ENCODE data around the gene THSD1.

Gene THSD1, protein sequence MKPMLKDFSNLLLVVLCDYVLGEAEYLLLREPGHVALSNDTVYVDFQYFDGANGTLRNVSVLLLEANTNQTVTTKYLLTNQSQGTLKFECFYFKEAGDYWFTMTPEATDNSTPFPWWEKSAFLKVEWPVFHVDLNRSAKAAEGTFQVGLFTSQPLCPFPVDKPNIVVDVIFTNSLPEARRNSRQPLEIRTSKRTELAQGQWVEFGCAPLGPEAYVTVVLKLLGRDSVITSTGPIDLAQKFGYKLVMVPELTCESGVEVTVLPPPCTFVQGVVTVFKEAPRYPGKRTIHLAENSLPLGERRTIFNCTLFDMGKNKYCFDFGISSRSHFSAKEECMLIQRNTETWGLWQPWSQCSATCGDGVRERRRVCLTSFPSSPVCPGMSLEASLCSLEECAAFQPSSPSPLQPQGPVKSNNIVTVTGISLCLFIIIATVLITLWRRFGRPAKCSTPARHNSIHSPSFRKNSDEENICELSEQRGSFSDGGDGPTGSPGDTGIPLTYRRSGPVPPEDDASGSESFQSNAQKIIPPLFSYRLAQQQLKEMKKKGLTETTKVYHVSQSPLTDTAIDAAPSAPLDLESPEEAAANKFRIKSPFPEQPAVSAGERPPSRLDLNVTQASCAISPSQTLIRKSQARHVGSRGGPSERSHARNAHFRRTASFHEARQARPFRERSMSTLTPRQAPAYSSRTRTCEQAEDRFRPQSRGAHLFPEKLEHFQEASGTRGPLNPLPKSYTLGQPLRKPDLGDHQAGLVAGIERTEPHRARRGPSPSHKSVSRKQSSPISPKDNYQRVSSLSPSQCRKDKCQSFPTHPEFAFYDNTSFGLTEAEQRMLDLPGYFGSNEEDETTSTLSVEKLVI

DNA sequence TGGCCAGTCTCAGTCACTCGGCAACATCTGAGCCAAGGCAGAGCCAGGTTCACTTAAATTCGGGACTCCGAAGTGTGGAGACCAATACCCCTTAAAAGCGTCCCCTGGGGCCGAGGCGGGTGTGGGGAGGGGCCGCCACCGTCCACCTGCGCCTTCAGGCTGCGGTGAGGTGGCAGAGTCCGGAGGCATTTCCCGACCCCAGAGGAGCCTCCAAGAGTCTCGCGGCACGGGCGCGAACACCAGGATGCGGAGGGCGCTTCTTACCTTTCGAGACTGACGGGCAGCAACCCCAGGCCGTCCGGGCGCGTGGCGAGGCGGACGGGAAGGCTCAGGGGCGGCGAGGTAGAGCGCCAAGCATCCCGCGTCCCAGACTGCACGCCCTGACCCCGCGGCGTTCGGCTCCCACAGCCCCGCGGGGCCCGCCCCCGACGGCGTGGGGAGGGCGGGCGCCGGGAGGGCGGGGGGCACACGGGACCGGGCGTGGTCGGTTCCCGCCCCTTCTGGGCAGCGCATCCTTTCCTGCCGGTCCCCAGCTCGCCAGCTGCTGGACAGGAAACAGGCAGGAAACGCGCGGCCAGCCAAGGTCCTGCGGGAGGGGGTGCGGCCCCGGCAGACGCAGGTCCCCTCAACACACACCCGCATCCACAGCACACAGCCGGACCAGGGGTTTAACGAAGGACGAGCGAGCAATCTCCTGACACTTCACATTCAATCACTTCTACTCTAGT, at the start of gene THSD1:
THSD1 (minus strand) TSS at position 406 of the 728 bp plus-strand sequence. CDS start 3,572 bp downstream, outside the sequence.
- DNase-seq: peak in 25 of 58 donors; percentile 4 to 57 (median 18)

DNA sequence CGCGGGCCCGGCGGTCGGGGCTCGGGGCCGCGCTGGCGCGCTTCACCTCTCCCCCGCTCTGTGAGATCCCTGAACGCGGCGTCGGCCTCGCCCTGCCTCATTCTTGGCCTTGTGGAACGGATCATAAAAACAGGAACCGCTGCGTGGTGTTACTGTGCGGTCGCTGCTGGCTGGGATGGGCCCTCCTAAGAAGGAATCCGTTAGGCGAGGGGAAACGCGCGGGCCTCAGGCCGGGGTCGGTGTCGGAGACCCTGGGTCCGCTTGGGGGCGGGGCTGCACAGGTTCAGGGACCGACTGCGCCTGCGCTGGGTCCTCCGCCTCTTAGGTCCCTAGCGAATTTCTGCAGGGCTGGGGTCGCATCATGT, 49.7 kb upstream of the THSD1 start:
- peak in 52 of 58 donors; percentile 13 to 79 (median 58) for DNase-seq

DNA sequence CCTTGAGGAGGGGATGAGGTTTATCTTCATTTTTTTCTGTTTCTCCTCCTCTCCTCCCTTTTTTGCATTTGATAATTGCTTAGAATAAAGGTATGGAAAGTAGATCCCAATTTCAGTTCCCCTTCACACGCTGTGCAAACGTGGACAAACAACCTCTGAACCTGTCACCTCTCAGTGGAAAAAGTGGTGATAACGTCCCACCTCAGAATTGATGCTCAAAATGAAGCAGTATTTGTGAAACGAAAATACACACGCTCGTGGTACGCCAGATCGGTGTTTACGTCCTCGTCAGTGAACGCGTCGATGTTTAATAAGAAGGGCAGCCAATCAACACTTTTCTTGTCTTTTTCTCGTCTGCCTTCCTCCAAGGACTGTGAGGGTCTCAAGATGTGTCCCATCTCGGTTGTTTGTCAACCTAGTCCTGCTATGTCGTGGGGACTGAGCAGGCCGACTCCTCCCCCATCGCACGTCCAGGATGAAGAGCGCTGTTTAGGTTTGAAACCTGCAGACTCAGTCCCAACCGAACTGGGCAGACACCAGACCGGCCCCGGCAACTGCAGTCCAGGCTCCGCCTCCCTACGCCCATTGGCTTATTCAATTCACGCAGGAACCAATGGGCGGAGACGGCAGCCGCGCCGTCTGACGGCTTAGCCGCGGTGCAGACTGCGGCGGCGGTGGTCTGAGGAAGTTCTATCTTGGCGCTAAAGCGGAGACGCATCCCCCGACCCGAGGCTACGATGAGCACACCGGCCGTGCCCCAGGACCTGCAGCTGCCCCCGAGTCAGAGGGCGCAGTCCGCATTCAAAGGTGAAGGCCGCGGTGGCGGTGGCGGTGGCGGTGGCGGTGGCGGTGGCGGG, 49.1 kb upstream of the THSD1 start, which contains the start of gene CKAP2:
CKAP2 (plus strand) TSS at position 659 of the 857 bp plus-strand sequence; CDS start at position 738, 79 bp downstream.
- DNase-seq: peak; percentile 47 to 95 (median 86)

DNA sequence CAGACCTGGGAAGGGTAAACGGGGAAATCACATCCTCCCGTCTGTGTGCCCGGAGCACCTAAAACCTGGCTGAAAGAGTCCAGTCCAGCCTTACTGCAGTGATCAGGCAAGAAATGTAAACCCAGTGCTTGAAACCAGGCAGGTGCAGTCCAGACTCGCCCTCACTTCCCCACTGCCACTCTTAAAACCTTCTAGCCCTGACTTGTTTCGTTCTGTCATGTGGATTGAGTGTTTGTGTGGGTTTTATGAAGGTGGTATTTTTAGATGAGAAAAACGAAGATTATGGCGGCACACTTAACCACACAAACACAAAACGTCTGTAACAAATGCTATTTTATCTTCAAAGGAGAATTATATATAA, 48.5 kb upstream of the THSD1 start:
- DNase-seq: peak in 6 of 58 donors; percentile 0 to 18 (median 12)

DNA sequence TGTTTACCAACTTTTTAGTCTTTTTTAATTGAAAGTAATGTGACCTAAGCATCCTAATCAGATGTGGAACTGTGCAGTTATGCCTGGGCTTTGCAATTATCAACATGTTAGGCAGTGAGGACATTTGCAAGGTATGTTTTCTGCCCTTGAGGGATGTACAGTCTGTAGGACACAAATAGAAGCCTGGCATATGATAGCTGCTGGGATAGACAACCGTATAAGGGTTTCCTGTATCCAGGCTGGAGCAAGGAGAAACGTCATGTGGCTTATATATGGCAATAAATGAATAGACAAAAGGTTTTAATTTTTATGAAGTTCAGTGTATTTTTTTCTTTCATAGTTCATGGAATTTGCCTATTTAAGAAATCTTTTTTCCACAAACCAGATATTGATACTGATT, 46.5 kb upstream of the THSD1 start:
- no peak for DNase-seq

DNA sequence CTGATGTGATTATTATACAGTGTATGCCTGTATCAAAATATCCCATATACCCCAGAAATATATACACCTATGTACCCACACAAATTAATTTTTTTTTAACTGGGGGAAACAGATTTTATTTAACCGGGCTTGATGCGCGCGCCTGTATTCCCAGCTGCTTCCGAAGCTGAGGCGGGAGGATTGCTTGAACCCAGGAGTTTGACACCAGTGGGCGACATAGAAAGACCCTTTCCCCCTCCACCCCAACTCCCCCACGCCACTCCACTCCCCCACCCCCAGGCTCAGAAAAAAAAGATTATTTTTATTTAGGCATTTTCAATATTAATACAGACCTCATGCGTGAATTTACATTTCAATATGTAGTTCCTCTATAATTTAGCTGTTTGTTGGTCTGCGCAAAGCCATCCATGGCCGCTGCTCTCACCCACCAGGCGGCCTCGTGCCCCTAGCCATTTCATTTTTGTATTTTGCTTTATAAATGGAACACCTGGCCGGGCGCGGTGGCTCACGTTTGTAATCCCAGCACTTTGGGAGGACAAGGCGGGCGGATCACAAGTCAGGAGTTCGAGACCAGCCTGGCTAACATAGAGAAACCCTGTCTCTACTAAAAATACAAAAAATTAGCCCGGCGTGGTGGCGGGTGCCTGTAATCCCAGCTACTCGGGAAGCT, 45.3 kb upstream of the THSD1 start:
- DNase-seq: no peak

DNA sequence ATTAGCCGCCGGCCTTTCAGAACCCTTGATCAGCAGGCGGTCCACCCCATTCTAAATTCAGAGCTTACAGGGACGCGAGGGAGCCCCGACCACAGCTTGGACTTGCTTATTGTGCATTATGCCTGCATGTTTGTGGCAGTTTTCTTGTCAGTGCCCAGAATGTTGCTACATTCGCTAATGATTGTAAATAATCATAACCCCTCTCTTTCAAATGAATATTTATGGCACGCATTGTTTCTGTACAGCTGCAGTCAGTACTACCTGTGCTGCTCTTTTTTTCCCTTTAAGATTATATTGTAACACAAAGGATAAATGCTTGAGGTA, 44.8 kb upstream of the THSD1 start:
- no peak for DNase-seq

DNA sequence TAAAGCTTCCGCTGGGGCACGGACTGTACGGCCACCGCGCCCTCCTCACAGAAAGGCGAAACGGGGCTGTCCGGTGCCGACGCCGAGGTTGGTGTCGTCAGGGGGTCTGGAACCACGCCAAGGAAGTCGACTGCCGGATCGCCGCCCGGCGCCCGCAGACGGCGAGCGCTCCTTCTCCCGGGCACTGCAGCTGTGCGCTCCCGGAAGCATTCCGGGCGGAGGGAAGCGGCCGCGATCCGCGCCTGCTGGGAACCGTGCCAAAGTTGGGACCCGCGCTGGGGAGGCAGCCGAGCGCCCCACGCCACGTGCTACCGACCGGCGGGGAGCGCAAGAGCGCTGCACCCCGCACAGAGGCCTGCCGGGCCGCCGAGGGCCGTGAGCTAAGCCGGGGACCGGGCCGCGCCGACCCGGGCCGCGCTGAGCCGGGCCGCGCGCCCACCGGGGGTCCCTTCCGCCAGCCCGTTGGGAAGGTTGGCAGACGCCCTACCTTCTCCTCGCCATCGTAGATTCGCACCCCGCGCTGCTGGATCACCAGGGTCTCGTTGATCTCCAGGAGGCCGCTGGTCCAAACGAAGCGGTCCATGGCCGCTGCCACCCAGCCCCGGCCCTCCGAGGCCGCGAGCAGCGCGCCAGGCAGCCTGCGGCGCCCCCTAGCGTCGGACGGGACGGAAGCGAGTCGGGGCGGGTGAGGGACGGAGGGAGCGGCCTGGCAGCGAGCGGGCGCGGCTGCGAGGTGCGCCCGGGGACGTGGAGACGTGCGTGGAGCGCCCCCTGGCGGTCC, 44.2 kb upstream of the THSD1 start, which contains the start of gene VPS36:
VPS36 (minus strand) TSS at position 623 of the 781 bp plus-strand sequence; CDS start at position 583, 40 bp downstream.
- peak; percentile 27 to 98 (median 90) for DNase-seq

DNA sequence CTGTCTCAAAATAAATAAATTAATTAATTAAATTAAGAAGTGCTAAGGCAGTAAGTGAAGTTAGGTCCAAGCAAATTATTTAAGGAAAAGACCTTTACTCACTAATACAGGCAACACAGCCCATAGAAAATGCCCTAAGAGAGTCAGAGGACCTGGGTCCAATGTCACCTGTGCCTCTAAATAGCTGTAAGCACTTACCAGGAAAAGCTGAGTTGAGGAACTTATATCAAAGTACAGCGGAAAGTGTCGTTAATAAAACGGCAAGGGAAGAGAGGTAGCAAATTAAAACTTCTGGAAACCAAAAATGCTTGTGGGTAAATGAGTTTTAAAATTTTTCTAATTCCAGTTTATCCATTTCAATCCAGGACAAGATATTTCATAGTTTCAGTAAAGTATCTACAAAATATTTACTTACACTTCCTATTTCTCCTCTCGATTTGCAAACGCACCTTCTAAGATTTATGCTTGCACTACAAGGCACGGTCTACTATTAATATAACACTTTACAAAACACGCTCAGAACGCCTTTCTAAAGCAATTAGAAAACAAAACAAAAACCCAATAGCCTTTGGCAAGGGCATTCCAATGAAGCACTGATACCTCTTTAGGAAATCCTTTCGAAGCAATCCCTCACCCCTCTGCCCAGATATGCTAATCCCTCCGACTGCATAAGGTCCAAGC, 43.5 kb upstream of the THSD1 start:
- DNase-seq: no peak

DNA sequence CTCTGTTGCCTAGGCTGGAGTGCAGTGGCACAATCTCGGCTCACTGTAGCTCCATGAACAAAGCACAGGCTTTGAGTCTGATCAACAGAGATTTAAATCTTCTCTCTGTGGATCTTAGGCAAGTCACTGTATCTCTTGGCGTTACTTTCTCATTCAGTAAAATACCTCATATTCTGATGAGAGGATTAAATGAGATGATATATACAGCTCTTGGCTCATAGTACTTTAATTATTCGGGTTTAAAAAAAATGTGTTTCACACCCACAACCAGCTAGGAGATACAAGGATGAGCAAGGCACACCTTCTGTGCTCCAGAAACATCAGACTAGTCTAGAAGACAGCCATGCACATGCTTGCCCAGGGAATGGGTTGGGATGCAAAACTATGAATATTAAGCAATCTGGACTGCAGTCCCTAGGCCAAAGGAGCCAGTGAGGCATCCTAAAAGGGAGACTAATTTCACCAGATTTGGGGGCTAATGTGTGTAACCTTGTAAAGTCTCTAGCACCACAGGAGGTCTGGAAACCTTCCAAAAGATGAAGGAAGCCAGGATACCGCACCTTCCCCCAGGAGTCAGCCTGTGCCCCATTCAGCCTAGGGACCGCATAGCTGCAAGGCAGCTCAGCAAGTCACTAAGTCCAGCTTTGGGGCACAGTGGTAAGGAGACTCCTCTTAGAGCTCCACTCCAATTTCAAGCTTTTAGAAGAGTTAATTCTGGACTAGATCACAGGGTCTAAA, 42.0 kb upstream of the THSD1 start:
- no peak for DNase-seq

DNA sequence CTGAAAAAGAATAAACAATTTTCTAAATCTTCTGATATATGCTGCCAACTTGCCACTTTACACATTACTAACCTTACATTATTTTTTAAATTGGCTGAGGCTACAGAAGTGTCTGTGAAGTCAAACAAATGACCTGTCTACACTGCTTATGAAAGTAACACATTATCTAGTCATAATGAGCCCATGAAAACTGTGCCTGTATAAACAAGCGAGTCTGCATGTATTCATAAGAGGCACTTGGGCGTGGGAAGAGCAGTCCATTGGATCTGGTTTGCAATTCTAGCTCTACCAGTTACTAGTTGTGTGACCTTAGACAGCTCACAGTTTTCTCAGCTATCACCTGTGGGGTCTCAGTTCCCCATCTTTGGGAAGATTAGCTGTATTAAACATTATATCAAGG, 41.4 kb upstream of the THSD1 start:
- no peak for DNase-seq

DNA sequence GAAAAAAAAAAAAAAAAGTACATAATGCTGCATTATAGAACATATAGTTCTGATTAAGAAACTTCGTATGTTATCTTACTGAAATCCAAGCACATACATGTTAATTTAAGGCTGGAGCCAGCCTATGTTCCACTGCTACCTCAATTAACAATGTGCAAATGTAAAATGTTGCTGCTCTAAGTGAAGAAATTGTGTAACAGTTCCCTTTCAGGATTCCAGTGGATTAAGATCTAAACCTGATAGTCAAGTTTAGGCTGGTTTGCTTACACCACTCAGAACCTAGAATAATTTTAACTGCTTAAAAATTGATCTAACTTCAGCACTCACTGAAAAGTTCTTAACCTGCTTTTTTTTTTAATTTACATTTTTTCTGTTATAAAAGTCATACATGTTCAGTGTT, 40.3 kb upstream of the THSD1 start:
- DNase-seq: no peak

DNA sequence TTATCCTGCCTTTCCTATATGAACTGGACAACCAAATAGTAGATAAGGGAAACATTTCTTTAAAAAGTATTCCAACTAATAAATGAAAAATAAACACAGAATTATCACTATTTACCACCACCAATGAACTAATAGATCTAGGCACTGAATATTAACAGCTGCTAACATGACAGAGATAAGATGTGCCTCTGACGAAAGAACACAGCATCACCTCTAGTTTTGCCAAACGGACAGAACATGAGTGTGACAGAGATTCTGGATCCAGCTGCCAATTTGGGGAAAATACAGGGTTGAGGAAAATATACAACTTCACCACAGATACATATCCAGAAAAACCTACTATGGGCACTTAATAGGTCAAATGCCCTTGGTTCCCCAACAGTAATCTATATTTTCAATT, 26.5 kb upstream of the THSD1 start:
- DNase-seq: no peak

DNA sequence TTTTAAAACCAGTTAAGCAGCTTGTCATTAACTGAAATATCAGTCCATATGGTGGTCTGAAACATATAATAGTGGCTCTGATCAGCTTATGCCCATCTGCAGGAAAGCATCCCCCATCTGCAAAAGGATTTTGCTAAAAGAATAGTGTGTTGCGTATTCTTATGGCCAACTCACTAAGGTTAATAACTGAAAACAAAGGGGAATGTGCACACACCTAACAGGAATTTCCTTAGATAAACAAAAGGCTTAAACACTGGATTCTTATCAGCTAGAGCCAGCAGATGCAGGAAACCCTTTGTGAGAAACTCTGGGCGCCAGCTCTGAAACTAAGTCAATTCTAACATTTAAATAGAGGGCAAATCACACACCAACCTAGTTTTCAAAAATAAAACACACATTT, 22.3 kb upstream of the THSD1 start:
- DNase-seq: no peak

DNA sequence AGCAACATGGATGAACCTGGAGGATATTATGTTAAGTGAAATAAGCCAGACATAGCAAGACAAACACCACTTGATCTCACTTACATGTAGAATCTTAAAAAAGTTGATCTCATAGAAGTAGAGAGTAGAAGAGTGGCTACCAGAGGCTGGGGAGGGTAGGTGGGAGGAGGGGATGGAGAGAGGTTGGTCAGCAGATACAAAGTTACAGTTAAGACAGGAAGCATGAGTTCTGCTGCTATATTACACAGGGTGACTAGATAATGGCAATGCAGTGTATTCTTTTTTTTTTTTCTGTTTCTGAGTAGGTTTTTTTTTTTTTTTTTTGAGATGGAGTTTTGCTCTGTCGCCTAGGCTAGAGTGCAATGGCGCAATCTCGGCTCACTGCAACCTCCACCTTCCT, 15.2 kb upstream of the THSD1 start:
- no peak for DNase-seq

DNA sequence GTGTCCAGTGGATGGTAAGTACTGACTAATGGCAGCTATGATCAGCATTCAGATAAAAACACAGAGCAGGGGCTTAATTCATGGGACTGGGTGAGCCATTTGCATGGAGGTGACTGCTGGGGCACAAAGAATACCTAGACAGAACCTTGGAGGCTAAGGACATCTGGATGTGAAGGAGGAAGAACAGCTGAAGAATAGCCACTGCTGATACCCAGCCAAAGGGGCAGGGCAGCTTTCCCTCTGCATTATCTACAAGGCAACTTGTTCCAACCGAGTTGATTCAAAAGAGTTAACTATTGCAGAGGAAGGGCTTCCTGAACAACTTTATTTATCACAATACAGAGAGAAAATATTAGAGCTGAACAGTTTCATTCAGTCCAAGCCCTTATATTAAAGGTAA, 13.1 kb upstream of the THSD1 start:
- DNase-seq: no peak

DNA sequence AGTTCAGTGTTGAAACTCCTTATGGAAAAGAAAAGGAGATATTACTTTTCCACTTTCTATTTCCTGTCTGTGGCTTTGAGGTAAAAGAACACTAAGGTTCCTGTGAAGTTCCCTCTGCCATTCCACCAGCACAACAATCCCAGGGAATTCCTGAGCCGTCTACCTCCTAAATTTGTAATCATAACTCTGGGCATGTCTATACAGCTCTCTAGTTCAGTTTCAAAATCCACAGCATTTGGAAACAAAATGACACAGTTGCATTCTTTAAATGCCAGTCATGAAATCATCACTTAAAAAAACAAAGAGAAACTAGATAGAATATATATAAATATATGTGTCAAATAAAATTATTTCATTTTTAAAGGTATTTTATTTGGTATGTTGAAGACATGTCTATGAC, 9.0 kb upstream of the THSD1 start:
- DNase-seq: no peak

DNA sequence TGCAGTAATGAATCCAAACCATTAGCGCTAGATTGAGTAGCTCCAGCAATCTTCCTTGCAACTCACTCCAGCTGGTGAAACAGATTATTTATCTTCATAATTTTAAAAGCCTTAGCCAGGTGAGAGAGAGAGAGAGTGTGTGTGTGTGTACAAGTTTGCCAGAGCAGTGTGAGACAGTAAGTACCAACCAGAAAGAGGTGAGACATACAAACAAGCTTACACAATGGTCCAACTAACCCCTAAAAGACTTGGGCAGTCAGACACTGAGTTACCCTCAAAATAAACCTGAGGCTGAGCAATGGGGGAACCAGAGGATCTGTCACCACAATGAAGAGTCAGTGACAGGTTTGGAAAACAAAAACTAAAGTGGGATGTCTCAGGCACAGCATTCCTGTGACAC, 8.1 kb upstream of the THSD1 start:
- DNase-seq: no peak

All from anterior cingulate cortex (tissue), 58 donors.